Measurements from ENCODE around the gene MMP27.

MMP27 gene

GRCh38 chr11:102654761-102655160 lies 50.8 kb downstream of the MMP27 start:
- TF ChIP-seq USF1 (IDR thresholded peaks at IDR 0.05) = no peak
- no peak for TF ChIP-seq TAF1 (IDR thresholded peaks at IDR 0.05; ENCODE audit: low read depth)
- no peak for TF ChIP-seq MAX (IDR thresholded peaks at IDR 0.05)
- no peak for TF ChIP-seq CREB1 (IDR thresholded peaks at IDR 0.05; ENCODE audit: low read depth)
- TF ChIP-seq REST (IDR thresholded peaks at IDR 0.05; ENCODE audit: low read depth) = no peak
- TF ChIP-seq EGR1 (IDR thresholded peaks at IDR 0.05) = no peak
- TF ChIP-seq TCF12 (IDR thresholded peaks at IDR 0.05; ENCODE audit: low read depth) = no peak
- no peak for TF ChIP-seq CEBPB (IDR thresholded peaks at IDR 0.05)
- TF ChIP-seq RAD21 (IDR thresholded peaks at IDR 0.05; ENCODE audit: low read depth) = no peak
- no peak for TF ChIP-seq FOXM1 (IDR thresholded peaks at IDR 0.05; ENCODE audit: borderline replicate concordance, low read depth)
- TF ChIP-seq ZBTB7A (IDR thresholded peaks at IDR 0.05; ENCODE audit: low read depth) = no peak
- TF ChIP-seq YY1 (IDR thresholded peaks at IDR 0.05; ENCODE audit: low read depth) = no peak
- no peak for TF ChIP-seq NFIC (IDR thresholded peaks at IDR 0.05)
- TF ChIP-seq TEAD4 (IDR thresholded peaks at IDR 0.05) = no peak
- no peak for TF ChIP-seq EP300 (IDR thresholded peaks at IDR 0.05; ENCODE audit: borderline replicate concordance)

GRCh38 chr11:102653744-102654291 lies 51.8 kb downstream of the MMP27 start:
- no peak for TF ChIP-seq ZBTB7A (IDR thresholded peaks at IDR 0.05; ENCODE audit: low read depth)
- no peak for TF ChIP-seq YY1 (IDR thresholded peaks at IDR 0.05; ENCODE audit: low read depth)
- TF ChIP-seq RAD21 (IDR thresholded peaks at IDR 0.05; ENCODE audit: low read depth) = no peak
- TF ChIP-seq TCF12 (IDR thresholded peaks at IDR 0.05; ENCODE audit: low read depth) = no peak
- no peak for TF ChIP-seq REST (IDR thresholded peaks at IDR 0.05; ENCODE audit: low read depth)
- no peak for TF ChIP-seq FOXM1 (IDR thresholded peaks at IDR 0.05; ENCODE audit: borderline replicate concordance, low read depth)
- no peak for TF ChIP-seq CEBPB (IDR thresholded peaks at IDR 0.05)
- no peak for TF ChIP-seq NFIC (IDR thresholded peaks at IDR 0.05)
- TF ChIP-seq MAX (IDR thresholded peaks at IDR 0.05) = no peak
- TF ChIP-seq EP300 (IDR thresholded peaks at IDR 0.05; ENCODE audit: borderline replicate concordance) = no peak

DNA sequence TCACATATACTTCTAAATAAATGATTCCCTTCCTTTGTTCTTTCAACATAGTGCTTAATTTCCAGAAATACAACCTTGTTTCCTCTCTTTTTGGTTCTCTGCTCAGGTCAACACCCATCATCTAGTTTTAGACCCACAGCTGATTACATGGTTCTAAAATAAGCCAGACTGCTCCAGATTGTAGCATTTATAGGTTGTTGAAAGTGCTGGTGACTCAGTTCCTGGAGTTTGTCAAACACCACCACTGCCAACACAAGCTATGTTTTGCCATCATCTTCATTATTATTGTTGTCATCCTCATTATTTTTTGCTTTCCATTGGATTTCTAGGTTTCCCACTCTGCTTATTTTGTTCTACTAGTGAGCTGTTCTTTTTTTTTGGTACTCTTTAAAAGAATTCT lies 58.1 kb downstream of the MMP27 start:
- TF ChIP-seq MAX (IDR thresholded peaks at IDR 0.05) (no peak), RAD21 (IDR thresholded peaks at IDR 0.05; ENCODE audit: low read depth) (no peak), FOXM1 (IDR thresholded peaks at IDR 0.05; ENCODE audit: borderline replicate concordance, low read depth) (no peak), EP300 (IDR thresholded peaks at IDR 0.05; ENCODE audit: borderline replicate concordance) (no peak), YY1 (IDR thresholded peaks at IDR 0.05; ENCODE audit: low read depth) (no peak), TAF1 (IDR thresholded peaks at IDR 0.05; ENCODE audit: low read depth) (no peak), REST (IDR thresholded peaks at IDR 0.05; ENCODE audit: low read depth) (no peak), TEAD4 (IDR thresholded peaks at IDR 0.05) (no peak)

- TF ChIP-seq RAD21 (IDR thresholded peaks at IDR 0.05; ENCODE audit: low read depth) (no peak), CEBPB (IDR thresholded peaks at IDR 0.05) (no peak), MAX (IDR thresholded peaks at IDR 0.05) (no peak), TEAD4 (IDR thresholded peaks at IDR 0.05) (no peak), REST (IDR thresholded peaks at IDR 0.05; ENCODE audit: low read depth) (no peak), NFIC (IDR thresholded peaks at IDR 0.05) (no peak), ZBTB7A (IDR thresholded peaks at IDR 0.05; ENCODE audit: low read depth) (no peak), USF1 (IDR thresholded peaks at IDR 0.05) (no peak), FOXM1 (IDR thresholded peaks at IDR 0.05; ENCODE audit: borderline replicate concordance, low read depth) (no peak), EGR1 (IDR thresholded peaks at IDR 0.05) (no peak), YY1 (IDR thresholded peaks at IDR 0.05; ENCODE audit: low read depth) (no peak), TAF1 (IDR thresholded peaks at IDR 0.05; ENCODE audit: low read depth) (no peak), CREB1 (IDR thresholded peaks at IDR 0.05; ENCODE audit: low read depth) (no peak), EP300 (IDR thresholded peaks at IDR 0.05; ENCODE audit: borderline replicate concordance) (no peak), TCF12 (IDR thresholded peaks at IDR 0.05; ENCODE audit: low read depth) (no peak)
These were observed 61.6 kb downstream of the MMP27 start for GRCh38 chr11:102643941-102644340.

Data from Ishikawa (cell line).